ENCODE results near the gene RERE.

GRCh38 chr1:8562881-8563865, 254.3 kb downstream of the RERE start:
- no peak for TF ChIP-seq CTCF (IDR thresholded peaks at IDR 0.05; ENCODE audit: borderline replicate concordance, extremely low read depth, low read length, poor library complexity, severe bottlenecking)
- no peak for TF ChIP-seq EZH2 (IDR thresholded peaks at IDR 0.05; ENCODE audit: borderline replicate concordance, low read depth, low read length, severe bottlenecking)
